HuH-7.5 (cell line): ENCODE data around the gene PLCXD1.
"Not testable (repeated sequence)": the region's sequence is repeated elsewhere in the genome, so short reads cannot be mapped to it uniquely, and the experiment has no call there.

Experiments used
- DNase-seq: peaks from one replicate; pipeline ENCODE4 v3.0.0; 2011; ENCODE audit warnings: low spot score

The PLCXD1 gene

GRCh38 chrX:317424-318067, 36.4 kb downstream of the PLCXD1 start:
- no peak for DNase-seq

DNA sequence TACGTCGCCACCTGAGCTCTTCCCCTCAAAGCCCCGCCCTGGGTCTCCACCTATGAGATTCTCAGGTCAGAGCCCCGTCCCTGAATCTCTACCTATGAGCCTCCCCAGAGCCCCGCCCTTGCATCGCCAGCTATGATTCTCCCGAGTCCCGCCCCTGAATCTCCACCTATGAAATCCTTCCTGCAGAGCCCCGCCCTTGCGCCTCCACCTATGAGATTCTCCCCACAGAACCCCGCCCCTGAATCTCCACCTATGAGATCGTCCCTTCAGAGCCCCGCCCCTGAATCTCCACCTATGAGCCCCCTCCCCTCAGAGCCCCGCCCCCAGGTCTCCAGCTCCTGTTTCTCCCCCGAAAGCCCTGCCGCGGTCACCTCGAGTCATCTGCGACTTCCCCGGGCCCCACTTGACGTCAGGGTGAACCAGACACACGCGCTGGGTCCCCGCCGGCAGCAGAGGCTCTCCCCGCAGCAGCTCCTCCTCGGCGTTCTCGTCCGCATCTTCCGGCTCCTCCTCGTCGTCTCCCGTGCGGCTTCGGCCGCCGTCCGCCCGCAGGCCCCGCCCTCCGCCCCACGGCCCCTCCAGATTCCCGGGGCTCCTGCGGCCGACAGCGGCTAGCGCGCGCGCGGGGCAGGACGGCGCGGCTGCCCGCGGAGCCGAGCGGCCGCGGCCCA, 37.0 kb downstream of the PLCXD1 start:
- DNase-seq, result peak; percentile 79

DNA sequence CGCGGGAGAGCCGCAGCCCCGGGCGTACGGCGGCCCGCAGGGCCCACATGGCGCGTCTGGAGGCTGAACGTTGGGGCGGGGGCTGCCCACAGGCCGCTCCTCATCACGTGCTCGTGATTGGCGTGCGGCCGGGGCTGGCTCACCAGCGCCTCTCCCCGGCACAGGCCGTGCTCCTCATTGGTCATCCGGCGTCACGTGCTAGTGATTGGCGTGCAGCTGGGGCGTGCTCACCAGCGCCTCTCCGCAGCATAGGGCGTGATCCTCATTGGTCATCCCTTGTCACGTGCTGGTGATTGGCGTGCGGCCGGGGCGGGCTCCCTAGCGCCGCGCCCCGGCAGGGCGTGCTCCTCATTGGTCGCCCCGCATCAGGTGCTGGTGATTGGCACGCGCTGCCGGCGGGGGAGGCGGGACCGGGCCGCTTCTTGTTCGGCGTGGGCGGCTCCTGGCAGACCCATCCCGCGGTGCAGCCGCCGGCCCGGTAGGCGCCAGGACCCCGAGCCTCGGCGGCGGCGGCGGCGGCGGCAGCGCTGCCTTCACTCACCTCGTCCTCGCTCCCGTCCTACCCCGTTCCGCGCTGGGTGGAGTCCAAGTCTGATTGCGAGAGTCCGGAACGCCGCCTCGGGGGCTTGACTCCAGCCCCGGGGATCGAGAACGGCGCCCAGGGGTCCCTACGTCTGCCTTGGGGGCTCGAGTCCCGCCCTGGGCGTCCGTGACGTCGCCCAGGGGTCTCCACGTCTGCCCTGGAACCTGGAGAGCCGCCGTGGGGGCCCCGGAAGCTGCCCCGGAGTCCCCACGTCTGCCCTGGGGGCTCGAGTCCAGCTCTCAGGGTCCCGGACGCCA, 37.8 kb downstream of the PLCXD1 start, which contains the start of gene GTPBP6:
Gene GTPBP6, minus strand, starts transcription at position 58 of the 840 bp plus-strand sequence. Its CDS starts 9 bp downstream, at position 49.
- DNase-seq, result peak; percentile 81

DNA sequence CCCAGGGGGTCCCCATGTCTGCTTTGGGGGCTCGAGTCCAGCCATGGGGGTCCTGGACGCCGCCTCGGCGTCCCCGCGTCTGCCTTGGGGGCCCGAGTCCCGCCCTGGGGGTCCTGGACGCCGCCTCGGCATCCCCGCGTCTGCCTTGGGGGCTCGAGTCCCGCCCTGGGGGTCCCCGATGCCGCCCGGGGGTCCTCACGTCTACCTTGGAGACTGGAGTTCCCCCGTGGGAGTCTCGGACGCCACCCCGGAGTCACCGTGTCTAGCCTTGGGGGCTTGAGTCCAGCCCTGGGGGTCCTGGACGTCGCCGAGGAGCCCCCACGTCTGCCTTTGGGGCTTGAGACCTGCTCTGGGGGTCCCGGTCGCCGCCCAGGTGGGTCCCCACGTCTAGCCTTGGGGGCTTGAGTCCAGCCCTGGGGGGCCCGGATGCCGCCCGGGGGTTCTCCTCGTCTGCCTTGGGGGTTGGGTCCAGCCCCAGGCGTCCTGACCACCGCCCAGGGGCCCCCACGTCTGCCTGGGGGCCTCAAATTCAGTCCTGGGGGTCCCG, 38.5 kb downstream of the PLCXD1 start:
- no peak for DNase-seq

DNA sequence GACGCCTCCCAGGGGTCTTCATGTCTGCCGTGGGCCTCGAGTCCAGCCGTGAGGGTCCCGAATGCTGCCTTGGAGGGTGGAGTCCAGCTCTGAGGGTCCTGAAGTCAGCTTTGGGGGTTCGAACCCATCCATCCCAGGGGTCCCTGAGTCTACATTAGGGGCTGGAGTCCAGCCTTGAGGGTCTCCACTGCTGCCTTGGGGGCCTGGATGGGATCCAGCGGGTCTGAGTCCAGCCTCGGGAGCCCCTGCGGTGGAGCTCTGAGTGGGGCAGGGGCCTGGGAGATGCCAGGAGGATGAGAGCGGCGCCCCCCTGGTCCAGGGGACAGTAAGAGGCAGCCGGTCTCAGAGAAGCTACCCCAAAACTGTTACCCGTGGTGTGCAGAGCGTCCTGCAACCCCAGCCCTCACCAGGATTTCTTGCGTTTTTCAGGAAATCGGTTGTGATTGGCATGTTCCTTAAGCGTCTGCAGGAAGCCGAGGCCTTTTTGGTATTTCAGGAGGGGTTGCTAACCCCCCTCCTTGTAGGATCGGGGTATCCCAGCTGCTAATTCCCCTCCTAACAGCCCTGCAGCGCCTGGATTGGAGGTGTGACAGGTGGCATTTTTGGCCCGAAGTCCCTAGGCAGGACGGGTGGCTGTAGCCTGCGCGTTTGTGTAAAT, 39.1 kb downstream of the PLCXD1 start:
- DNase-seq, result no peak

GRCh38 chrX:323721-324628, 42.8 kb downstream of the PLCXD1 start:
- no peak for DNase-seq

GRCh38 chrX:324664-325063, 43.5 kb downstream of the PLCXD1 start:
- DNase-seq, result not testable (repeated sequence)

- no peak for DNase-seq
Measured at GRCh38 chrX:327660-328126, 46.5 kb downstream of the PLCXD1 start.

DNA sequence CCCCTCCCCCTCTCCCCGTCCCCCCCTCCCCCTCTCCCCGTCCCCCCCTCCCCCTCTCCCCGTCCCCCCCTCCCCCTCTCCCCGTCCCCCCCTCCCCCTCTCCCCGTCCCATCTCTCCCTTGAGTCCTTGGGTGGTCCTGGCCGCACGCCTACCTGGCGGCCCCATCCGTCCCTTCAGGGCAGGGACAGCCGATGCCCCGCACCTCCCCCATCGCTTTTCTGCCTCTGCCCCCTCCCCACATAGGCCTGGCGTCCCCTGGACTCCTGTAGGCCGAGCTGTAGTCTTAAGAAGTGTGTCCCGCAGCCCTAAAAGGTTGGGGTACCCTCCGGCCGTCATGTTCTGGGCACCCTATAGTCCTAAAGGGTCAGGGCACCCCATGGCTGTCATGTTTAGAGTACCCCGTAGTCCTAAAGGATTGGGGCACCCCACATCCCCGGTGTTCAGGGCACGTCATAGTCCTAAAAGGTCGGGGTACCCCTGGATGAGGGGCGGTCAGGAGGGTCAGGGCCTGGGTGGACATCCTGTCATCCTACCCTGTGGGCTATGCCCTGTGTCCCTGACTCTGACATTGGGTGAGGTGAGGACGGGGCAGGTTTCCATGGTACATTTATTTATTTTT, 48.2 kb downstream of the PLCXD1 start:
- DNase-seq, result no peak

DNA sequence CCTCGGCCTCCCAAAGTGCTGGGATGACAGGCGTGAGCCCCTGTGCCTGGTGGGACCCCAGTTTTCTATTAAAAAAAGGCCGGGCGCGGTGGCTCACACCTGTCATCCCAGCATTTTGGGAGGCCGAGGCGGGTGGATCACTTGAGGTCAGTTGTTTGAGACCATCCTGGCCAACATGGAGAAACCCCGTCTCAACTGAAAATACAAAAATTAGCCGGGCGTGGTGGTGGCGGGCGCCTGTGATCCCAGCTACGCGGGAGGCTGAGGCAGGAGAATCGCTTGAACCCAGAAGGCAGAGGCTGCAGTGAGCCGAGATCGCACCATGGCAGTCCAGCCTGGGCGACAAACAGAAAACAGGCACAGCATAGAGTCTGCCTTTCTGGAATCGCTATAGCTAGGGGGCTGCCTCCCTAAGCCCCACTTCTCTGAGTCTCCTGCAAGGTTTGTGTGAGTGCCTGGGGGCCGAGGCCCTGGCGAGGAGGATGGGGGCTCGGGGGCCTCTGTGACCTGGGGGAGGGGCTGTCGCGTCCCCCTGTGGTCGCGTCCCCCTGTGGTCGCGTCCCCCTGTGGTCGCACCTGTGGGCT, 49.1 kb downstream of the PLCXD1 start:
- DNase-seq, result not testable (repeated sequence)

- DNase-seq, result no peak
Measured at GRCh38 chrX:330726-331150, 49.6 kb downstream of the PLCXD1 start.

- DNase-seq, result no peak
Measured at GRCh38 chrX:331151-331824, 50.1 kb downstream of the PLCXD1 start.

- DNase-seq, result no peak
Measured at GRCh38 chrX:331825-332495, 50.8 kb downstream of the PLCXD1 start.

DNA sequence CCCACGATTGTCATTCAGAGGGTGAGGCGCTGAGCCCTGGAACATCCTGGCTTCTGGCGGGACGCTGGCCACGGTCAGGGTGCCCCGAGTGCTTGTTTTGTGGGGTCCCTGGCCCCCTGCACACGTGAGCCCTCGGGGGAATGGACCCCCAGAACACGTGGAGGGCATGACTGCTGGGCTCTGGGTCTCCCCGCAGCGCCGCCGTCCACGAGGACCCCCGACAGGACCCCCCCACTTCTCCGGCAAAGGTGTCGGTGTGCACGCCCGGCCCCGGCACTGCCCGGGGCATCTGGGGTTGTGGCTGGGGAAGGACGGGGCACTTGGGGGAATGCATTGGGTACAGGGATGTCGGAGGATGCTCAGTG, 51.3 kb downstream of the PLCXD1 start:
- DNase-seq, result no peak

GRCh38 chrX:332916-333610, 51.9 kb downstream of the PLCXD1 start:
- no peak for DNase-seq

DNA sequence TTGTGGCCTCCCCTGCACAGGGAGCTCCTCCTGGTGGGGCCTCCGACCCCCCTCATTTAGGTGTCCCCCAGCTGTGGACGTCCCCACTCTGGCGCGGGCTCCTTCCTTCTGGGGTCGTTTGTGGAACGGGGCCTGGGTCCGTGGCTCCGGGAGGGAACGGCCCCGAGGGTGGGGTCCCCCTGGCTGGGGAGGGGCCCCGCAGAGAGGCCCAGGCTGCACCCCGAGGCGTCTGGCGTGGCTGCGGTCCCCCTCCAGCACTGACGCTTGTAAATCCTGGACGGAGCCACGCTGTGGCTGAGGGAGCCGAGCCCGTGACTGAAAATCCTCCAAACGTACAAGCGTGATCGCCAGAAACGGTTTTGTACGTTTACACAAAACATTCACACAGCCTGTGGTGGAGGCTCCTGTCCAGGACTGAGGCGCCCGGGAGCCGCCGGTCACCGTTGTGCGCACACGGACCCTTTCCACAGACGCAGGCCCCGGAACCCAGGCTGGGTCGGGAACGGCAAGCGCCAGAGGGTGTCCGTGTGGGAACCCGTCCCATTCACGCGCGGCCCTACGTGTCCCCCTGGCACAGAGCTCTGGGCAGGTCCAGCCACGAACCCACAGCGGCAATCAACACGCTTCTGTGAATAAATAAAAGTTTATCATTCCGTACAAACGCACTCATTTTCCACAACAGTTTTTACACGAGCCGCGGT, 52.6 kb downstream of the PLCXD1 start:
- DNase-seq, result no peak

- no peak for DNase-seq
Measured at GRCh38 chrX:334331-334891, 53.2 kb downstream of the PLCXD1 start.
